Inferior parietal cortex (tissue), 1 donor: ENCODE results near the gene ARHGAP15.

Experiments
- DNase-seq: peaks from one replicate; pipeline ENCODE4 v3.0.0-alpha.2; 2016; ENCODE audit errors: extremely low spot score

Gene ARHGAP15

GRCh38 chr2:143453981-143454511 lies 324.8 kb downstream of the ARHGAP15 start:
- no peak for DNase-seq

GRCh38 chr2:143455317-143455716 lies 326.1 kb downstream of the ARHGAP15 start:
- no peak for DNase-seq

GRCh38 chr2:143458258-143459190 lies 329.3 kb downstream of the ARHGAP15 start:
- DNase-seq = no peak

DNA sequence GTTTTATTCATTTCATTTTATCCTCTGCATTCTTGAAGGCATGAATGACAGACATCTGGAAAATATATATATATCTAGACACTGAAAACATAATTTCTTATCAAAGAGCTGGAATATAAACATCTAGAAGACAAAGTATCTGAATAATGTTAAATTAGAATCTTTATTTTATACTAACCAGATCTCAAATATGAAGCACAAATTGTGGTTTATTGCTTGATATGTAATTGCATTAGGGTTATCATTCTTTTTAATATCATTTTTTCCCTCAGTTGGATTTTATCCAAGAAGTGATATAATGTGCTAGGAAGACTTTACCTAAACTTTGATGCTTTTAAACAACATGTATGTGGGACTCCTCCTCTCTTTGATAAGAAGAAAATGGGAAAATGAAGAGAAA lies 331.2 kb downstream of the ARHGAP15 start:
- DNase-seq = no peak

DNA sequence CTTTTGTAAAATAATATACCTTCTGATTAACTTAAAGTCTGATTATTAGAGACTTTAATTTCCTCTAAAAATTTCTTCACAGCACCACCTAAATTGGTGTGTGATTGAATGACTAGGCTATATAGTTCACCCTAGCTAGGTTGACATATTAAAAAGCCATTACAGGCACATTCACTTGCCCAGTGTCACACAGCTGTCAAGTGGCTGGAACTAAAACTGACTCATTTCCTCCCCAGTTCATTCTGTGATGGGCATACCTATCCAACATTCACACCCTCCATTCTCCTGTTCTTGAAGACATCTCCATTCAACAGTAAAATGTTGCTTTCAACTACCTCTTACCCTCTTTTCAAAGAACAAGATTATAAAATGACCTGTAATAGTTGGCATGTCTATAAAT lies 334.5 kb downstream of the ARHGAP15 start:
- no peak for DNase-seq

DNA sequence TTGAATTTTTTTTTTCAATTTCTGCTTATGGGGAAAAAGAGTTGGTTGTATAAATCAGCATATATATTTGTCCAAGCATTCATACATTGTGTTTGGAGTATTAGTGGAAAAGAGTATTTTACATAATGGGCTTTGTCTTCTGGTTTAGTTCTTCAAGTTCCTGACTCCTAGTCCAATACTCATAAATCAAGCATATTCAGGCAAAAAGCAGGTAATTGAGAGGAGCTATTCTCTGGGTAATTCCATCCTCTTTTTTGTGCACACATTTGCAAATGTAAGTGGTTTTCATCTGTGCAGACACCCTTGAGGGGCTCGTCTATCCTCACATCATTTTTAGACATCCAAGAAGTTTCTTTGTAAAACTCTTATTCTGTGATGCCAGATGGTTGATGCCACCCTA lies 337.2 kb downstream of the ARHGAP15 start:
- DNase-seq = no peak

DNA sequence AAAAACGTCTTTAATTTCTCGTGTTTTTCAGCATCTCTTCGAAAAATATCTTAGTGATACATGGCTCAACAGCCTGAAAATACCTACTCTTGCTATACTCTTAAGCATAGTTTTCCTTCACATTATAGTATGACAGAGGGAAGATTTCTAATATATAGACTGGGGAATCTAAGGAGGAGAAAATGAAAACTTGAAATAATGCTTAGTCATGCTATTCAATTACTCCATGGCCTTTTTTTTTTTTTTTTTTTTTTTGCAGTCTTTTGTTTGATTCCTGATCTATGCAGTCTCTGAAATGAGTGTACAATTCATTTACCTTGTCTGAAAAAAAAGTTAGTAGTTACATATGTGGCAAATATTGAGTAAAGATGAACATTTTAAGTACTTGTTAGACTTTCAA lies 337.8 kb downstream of the ARHGAP15 start:
- DNase-seq = no peak

DNA sequence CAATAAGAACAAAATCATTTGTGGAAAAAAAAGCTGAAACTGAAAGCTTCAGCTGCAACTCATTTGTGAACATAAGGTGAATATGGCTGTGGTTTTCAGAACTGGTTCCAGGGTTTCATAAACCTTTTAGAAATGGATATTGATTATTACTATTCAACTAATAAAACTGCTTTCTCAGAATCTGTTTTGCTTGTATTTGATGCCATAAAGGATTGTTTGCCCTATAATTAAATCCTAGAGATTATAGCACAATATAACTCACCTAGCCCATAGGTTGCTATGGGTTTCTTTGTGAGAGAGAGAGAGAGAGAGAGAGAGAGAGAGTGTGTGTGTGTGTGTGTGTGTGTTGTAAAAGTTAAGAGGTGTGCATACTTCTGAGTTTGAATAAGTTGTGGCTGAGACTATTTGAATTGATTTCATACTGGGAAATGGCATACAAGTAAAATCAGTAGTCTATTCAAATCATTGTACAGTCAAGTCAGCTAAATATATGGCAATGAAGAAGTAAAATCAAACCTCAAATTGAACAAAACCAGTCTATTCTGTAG lies 339.2 kb downstream of the ARHGAP15 start:
- no peak for DNase-seq

DNA sequence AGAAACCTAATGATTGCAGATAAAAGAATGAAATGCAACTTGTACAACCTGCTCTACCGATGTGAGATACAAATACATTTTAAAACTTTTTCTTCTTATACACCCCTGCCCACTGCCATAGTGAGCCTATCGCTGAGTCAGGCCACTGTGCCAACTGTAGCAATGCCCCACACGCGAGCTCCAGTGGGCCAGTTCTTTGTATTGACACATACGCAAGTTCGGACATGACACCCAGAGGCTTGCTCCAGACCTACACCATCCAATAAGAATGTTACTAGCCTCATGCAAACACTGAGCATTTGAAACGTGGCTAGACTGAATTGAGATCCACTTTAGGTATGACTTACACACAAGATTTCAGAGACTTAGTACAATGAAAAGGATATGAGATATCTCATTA lies 340.1 kb downstream of the ARHGAP15 start:
- DNase-seq = no peak

DNA sequence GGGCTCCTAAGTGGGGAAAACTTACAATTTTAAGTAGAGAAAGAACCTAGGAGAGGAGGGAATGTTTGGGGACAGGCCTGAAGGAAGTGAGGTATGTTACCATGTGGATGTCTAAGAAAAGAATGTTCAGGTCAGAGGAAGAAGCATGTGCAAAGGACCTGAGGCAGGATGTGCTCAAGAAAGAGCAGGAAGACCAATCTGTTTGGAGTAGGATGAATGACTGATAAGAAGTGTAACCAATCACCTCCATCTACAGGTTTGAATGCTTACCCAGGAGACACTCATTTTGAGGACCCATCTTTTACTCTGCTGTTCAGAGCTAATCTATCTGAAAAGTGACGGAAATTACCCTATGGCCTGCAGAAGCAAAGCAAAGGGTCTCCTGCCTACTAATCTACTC lies 342.3 kb downstream of the ARHGAP15 start:
- DNase-seq = no peak

- no peak for DNase-seq
Observed at GRCh38 chr2:143473216-143473615, 344.0 kb downstream of the ARHGAP15 start.

GRCh38 chr2:143473820-143474219 lies 344.6 kb downstream of the ARHGAP15 start:
- no peak for DNase-seq

GRCh38 chr2:143474586-143474985 lies 345.4 kb downstream of the ARHGAP15 start:
- DNase-seq = no peak

DNA sequence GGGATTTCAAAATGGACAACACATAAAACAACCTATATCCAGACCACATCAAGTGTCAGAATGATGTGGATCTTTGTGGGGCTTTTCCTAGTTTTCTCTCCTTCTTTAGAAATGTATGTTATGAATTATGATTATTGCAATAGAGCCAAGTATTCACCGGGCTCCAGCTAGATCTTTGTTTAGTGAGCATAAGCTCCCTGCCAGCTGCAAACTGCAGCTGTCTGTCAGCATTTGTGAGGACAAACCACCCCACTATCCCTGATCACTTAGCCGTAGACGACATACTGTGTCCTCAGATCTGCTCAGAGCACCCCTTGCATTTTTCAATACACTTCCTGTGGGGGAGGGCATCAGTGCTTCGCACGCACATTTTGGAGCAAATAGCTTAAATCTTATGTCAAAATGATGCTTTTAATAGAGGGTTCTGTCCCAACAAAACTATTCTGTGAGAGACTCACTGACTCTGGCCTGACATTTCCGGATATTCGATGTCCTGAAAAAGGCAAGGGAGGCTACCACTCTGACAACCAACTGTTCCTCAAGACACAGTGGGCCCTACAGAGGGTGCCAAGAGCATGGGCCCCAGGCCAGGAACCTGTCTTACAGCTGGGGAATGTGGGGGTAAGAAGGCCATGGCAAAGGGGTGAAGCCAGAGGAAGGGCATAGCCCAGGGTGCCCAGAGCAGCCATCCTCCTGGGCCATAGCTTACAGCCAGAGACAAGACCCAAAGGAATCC lies 346.0 kb downstream of the ARHGAP15 start:
- DNase-seq = no peak

GRCh38 chr2:143476336-143477087 lies 347.3 kb downstream of the ARHGAP15 start:
- DNase-seq = no peak

DNA sequence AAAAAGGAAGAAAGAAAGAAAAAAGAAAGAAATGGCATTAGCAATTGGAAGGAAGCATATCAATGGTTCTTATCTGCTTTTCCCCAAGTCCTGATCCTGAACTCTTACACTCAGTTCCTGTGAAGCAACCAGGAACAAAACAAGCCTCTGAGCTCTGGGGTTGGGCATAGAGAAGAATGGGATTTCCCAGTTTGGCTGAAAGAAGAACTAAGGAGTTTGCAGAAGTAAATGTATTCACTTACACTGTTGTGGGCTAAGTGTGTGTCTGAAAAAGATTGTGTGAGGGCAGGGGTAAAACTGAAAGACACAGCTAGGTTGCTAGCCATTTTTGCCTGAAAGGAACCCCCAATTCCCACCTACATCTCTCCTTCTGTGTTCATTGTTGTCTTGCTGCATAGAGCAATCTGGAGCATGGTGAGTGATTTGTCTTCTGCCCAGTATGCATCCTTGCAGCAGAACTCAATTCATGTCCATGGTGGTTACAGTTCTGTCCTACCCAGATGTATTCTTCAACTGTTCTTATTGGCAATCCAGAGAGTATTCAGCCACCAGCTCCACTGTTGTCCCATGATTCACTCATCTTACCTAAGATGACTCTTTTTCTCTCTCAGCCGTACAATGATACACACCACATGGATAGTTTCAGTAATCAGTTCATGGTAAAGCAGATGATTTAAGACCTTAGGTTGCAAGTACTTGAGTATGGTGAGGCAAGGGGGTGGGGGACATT lies 348.7 kb downstream of the ARHGAP15 start:
- no peak for DNase-seq

DNA sequence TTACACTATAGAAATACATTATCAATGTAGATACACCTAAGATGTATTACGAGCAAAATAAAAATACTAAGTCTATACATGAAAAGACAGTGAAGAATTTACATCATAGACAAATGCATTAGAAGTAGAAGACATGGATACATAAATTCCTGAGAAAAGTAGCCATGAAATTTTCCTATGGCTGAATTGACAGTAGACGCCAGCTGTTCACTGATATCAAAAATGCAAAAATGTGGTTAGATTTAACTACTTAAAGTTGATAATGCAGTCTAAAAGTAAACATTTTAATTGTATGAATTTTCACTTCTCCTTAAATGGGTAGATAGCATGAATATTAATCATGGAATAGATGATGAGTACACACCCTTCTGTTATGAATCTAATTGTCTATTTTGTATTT lies 350.9 kb downstream of the ARHGAP15 start:
- DNase-seq = no peak

DNA sequence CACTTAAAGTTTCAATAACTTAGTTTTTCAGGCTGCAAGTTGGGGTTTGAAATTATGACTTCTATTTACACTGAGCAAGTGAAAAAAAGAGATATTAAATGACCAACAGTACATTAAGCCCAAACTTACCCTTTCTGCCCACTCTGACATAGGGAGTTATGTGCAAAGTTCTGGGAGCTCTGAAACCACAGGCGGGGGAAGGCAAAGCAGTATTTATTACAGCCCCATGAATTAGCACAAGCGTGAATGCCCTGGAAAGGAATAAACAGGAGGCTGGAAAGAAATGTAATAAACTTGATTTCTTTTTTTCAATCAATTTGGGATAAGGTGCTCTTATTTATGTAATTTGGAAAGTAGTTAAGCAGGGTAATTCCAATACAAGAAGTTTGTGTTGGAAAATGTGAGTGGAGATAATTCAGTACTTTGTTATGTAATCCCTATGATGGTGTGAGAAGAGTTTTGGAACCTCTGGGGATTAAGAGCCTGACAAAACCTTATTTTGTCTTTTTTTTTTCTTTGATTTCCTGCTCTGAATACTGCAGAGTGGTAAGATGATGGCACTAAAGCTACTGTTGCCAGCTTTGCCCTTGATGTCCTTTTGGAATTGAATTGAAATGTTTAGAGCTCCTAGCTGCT lies 351.5 kb downstream of the ARHGAP15 start:
- DNase-seq = no peak

GRCh38 chr2:143481237-143481623 lies 352.0 kb downstream of the ARHGAP15 start:
- DNase-seq = no peak

DNA sequence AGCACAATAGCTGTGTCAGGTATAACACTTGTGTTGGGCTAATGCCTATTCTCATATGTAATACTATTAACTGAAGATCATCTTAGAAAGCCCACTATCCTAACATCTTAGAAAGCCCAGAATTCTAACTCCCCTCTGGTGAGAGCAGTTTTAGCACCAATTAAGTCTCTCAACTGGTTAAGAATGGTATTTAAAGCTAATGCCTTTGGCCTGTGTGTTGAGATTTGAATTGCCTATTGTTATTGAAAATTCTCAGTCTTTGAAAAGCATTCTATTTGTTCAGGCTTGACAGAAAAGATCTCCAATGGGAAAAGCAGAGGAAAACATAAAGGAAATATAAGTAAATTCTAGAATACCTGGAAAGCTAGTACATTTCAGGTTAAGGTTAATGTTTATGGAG lies 352.5 kb downstream of the ARHGAP15 start:
- DNase-seq = no peak

DNA sequence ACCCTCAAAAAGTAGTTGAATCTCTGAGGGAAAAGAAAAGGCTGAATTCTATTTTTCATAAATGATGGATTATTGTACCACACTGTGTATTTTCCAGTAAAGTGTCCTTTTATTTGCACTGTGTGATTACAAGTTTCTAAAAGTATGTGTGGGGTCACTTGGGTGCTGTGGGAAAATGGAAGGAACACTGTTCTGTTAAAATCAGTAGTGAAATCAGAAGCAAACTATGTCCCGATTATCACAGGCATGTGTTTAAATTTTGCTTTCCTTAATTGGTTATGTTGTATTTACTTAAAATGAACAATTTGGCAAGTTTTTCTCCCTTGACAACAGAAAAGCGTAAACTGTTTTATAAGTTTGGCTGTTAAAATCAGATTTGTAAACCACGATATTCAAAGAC lies 353.1 kb downstream of the ARHGAP15 start:
- DNase-seq = no peak
